HL-60 (cell line): Measurements from ENCODE around the gene SOBP.

Experiments used
- CTCF ChIP-seq: IDR thresholded peaks from one replicate; pipeline ENCODE4 v1.5.1; 2011; ENCODE audit warnings: low read length, control low read depth, inconsistent platforms; ENCODE audit not compliant: insufficient read depth
- REST ChIP-seq: IDR thresholded peaks from 2 replicates; pipeline ENCODE4 v1.6.1; 2012; ENCODE audit warnings: low read depth; ENCODE audit not compliant: insufficient replicate concordance

GRCh38 chr6:107670792-107671199 is 180.9 kb downstream of the SOBP start:
- TF ChIP-seq CTCF (no peak), REST (no peak)
